Measurements from ENCODE around the gene PCK1. TPM values are rescaled to one million over a fixed set of nuclear protein-coding genes. Genes with fewer than 3 reads are reported as not detected.

The PCK1 gene
- total and polyA plus RNA-seq, 2 donors (not counting 3 experiments of a cell fraction or from before 2014, with no cell fraction given), result not detected

- TF ChIP-seq GATA2 (IDR thresholded peaks at IDR 0.05; ENCODE audit: insufficient read depth, insufficient read length, low read depth, low read length) (no peak), FOS (IDR thresholded peaks at IDR 0.05; ENCODE audit: borderline replicate concordance, insufficient read depth, low read length) (no peak), MAX (IDR thresholded peaks at IDR 0.05; ENCODE audit: insufficient read depth, insufficient read length) (no peak)
- intact Hi-C loops (cut with micrococcal nuclease), result no loop called here
- CTCF ChIA-PET, result interaction anchor here (1.4 to 1.8 kb wide), 3 partner anchors 13 to 32 kb away, joined by 3 to 5 read pairs (median 3); no protein-coding TSS in a partner anchor
Measured at GRCh38 chr20:57568960-57569359, 8.1 kb downstream of the PCK1 start.

GRCh38 chr20:57570145-57570850 is 9.4 kb downstream of the PCK1 start:
- H4K20me1 ChIP-seq (replicated peaks; ENCODE audit: control insufficient read depth, extremely low read depth, insufficient read depth, low read length), result no peaks in the 10 kb centered on the region
- no peaks in the 10 kb centered on the region for H3K9me1 ChIP-seq (replicated peaks; ENCODE audit: control insufficient read depth, extremely low read depth, insufficient read depth, low read length)
- CTCF ChIA-PET, result interaction anchor here (1.5 to 1.8 kb wide), 2 partner anchors 24 to 31 kb away, joined by 3 to 5 read pairs; no protein-coding TSS in a partner anchor
- H3K36me3 ChIP-seq (ENCODE audit: control insufficient read depth in 2 of 2, extremely low read depth in 1 of 2, insufficient read depth in 2 of 2, low read length in 2 of 2), result no peaks in the 10 kb centered on the region
- no peak overlapping the region for H2AFZ ChIP-seq (ENCODE audit: low read depth, low read length)
- dilution Hi-C loops (cut with MboI; ENCODE audit: extremely low pct_ligation_motif_present, low sequenced_read_pairs) (no loop called here), intact Hi-C loops (cut with micrococcal nuclease) (no loop called here)
- H3K4me1 ChIP-seq (ENCODE audit: control insufficient read depth, extremely low read depth, insufficient read depth, low read length), result no peaks in the 10 kb centered on the region
- H3K79me2 ChIP-seq (ENCODE audit: control insufficient read depth, insufficient read depth, low read length), result no peaks in the 10 kb centered on the region
- POLR2A ChIA-PET, result no interaction called here
- no TSS peak for BruUV-seq (replicated peaks)
- FAIRE-seq (no peak), DNase-seq (ENCODE audit: low read depth, low spot score) (no peak)
- no peak overlapping the region for H3K4me3 ChIP-seq (replicated peaks in 1 of 3; ENCODE audit: insufficient read depth in 1 of 3, low read depth in 1 of 3, low read length in 3 of 3)
- no peak overlapping the region for H3K9ac ChIP-seq (replicated peaks; ENCODE audit: extremely low read depth, insufficient read depth, low read length)
- no peaks in the 10 kb centered on the region for H3K9me3 ChIP-seq (replicated peaks; ENCODE audit: control insufficient read depth, insufficient read depth, low read length)
- no peaks in the 10 kb centered on the region for H3K27me3 ChIP-seq (ENCODE audit: control insufficient read depth in 2 of 2, insufficient read depth in 2 of 2, low read length in 2 of 2)
- TF ChIP-seq MAX (IDR thresholded peaks at IDR 0.05; ENCODE audit: insufficient read depth, insufficient read length) (no peak), JUN (IDR thresholded peaks at IDR 0.05; ENCODE audit: borderline replicate concordance, insufficient read depth, insufficient read length, low read depth) (no peak), EZH2 (IDR thresholded peaks at IDR 0.05; ENCODE audit: borderline replicate concordance, low read depth, low read length, severe bottlenecking) (no peak), POLR2A (IDR thresholded peaks at IDR 0.05; ENCODE audit: low read depth, low read length) (no peak), MYC (IDR thresholded peaks at IDR 0.05; ENCODE audit: low read depth, low read length) (no peak), GATA2 (IDR thresholded peaks at IDR 0.05; ENCODE audit: insufficient read depth, insufficient read length, low read depth, low read length) (no peak), POLR2AphosphoS5 (IDR thresholded peaks at IDR 0.05; ENCODE audit: insufficient read depth, low read depth, low read length) (no peak), CTCF (IDR thresholded peaks at IDR 0.05; ENCODE audit: extremely low read depth in 1 of 2, insufficient read depth in 1 of 2, low read depth in 1 of 2, low read length in 2 of 2) (no peak), FOS (IDR thresholded peaks at IDR 0.05; ENCODE audit: borderline replicate concordance, insufficient read depth, low read length) (no peak)
- H3K4me2 ChIP-seq (ENCODE audit: insufficient read depth, low read length), result no peak overlapping the region
- H3K27ac ChIP-seq (ENCODE audit: insufficient read depth, low read depth, low read length), result no peak overlapping the region

More at GRCh38 chr20:57568960-57569359, 8.1 kb downstream of the PCK1 start:
- H2AFZ ChIP-seq (ENCODE audit: low read depth, low read length), result no peak overlapping the region
- no peaks in the 10 kb centered on the region for H3K9me1 ChIP-seq (replicated peaks; ENCODE audit: control insufficient read depth, extremely low read depth, insufficient read depth, low read length)
- no peaks in the 10 kb centered on the region for H3K79me2 ChIP-seq (ENCODE audit: control insufficient read depth, insufficient read depth, low read length)
- DNase-seq (ENCODE audit: low read depth, low spot score) (no peak), FAIRE-seq (no peak)
- H3K27me3 ChIP-seq (ENCODE audit: control insufficient read depth in 2 of 2, insufficient read depth in 2 of 2, low read length in 2 of 2), result no peaks in the 10 kb centered on the region
- no peak overlapping the region for H3K4me3 ChIP-seq (replicated peaks in 1 of 3; ENCODE audit: insufficient read depth in 1 of 3, low read depth in 1 of 3, low read length in 3 of 3)
- H3K9ac ChIP-seq (replicated peaks; ENCODE audit: extremely low read depth, insufficient read depth, low read length), result no peak overlapping the region
- dilution Hi-C loops (cut with MboI; ENCODE audit: extremely low pct_ligation_motif_present, low sequenced_read_pairs), result no loop called here
- H3K4me2 ChIP-seq (ENCODE audit: insufficient read depth, low read length), result no peak overlapping the region
- POLR2A ChIA-PET, result no interaction called here
- no peaks in the 10 kb centered on the region for H3K36me3 ChIP-seq (ENCODE audit: control insufficient read depth in 2 of 2, extremely low read depth in 1 of 2, insufficient read depth in 2 of 2, low read length in 2 of 2)
- H3K4me1 ChIP-seq (ENCODE audit: control insufficient read depth, extremely low read depth, insufficient read depth, low read length), result no peaks in the 10 kb centered on the region
- H3K9me3 ChIP-seq (replicated peaks; ENCODE audit: control insufficient read depth, insufficient read depth, low read length), result no peaks in the 10 kb centered on the region
- H4K20me1 ChIP-seq (replicated peaks; ENCODE audit: control insufficient read depth, extremely low read depth, insufficient read depth, low read length), result no peaks in the 10 kb centered on the region
- no peak overlapping the region for H3K27ac ChIP-seq (ENCODE audit: insufficient read depth, low read depth, low read length)
- no TSS peak for BruUV-seq (replicated peaks)

All from endothelial cell of umbilical vein (primary cell).